GM12874 (cell line): Measurements from ENCODE around the gene FOXE3.

Source experiments
- TF ChIP-seq, protein P1 (sequence below): IDR thresholded peaks from 2 replicates; pipeline ENCODE4 v1.5.1; 2011; ENCODE audit warnings: low read depth, mild to moderate bottlenecking, control low read depth, low read length, moderate library complexity; ENCODE audit not compliant: insufficient read depth

Gene FOXE3

GRCh38 chr1:47456250-47456649, 40.2 kb downstream of the FOXE3 start:
- TF ChIP-seq, protein P1, sequence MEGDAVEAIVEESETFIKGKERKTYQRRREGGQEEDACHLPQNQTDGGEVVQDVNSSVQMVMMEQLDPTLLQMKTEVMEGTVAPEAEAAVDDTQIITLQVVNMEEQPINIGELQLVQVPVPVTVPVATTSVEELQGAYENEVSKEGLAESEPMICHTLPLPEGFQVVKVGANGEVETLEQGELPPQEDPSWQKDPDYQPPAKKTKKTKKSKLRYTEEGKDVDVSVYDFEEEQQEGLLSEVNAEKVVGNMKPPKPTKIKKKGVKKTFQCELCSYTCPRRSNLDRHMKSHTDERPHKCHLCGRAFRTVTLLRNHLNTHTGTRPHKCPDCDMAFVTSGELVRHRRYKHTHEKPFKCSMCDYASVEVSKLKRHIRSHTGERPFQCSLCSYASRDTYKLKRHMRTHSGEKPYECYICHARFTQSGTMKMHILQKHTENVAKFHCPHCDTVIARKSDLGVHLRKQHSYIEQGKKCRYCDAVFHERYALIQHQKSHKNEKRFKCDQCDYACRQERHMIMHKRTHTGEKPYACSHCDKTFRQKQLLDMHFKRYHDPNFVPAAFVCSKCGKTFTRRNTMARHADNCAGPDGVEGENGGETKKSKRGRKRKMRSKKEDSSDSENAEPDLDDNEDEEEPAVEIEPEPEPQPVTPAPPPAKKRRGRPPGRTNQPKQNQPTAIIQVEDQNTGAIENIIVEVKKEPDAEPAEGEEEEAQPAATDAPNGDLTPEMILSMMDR = no peak

DNA sequence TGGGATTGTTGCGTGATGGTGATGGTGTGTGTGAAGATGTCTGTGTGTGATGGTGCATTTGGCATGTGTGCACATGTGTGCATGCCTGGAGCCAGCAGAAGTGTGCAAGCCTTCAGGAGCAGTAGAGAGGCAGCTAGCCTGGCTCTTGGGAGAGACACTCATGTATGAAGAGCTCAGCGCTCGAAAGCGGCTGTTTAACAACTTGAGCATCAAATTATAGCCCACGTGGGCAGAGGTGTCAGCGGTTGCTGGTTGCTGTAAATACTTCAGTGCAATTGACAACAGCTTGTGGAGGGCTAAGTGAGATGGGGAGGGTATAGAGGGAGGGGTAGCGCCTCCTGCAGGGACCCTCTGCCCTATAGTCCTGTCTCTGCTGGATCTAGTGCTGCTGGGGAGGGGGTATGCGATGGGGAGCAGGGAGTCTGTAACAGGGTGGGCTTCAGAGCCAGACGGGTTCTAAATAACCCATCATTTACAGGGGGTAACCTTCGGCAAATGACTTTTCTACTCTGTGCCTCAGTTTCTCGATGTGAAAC, 43.2 kb downstream of the FOXE3 start:
- TF ChIP-seq, protein P1 = no peak

DNA sequence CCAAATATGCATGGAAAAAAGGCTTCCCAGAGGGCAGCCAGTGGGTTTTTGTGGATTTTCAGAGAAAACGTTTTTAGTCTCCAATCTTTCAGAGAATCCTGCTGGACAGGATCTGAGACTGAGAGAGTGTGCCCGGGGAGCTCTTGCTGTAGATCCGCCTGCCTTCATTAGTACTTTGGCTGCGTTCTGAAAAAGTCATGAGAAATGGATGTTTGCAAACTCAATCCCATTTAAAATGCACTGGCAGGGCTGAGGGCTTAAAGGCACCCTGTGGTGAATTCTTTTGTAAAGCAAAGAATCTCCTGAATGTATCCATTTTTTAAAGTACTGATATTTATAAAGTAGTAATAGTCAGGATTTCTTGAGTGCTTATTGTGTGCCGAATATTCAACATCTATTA, 44.0 kb downstream of the FOXE3 start:
- TF ChIP-seq, protein P1 = no peak

DNA sequence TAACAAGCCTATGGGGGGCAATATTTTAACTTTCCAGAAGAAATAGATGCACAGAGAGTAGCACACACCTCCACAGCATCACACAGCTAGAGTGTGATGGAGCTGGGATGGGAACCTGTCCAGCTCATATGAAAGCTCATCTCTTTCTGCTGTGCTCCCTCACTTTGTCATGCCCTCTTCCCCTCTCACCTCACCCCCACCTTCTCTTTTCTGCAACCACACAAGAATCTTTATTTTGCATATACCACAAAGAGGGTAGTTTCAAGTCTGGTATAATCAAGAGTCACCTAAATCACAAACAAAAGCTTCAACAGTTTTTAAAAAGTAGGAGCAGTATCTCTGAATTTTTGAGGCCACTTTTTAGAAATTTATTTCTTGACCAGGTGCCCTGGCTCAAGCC, 44.4 kb downstream of the FOXE3 start:
- TF ChIP-seq, protein P1 = no peak

GRCh38 chr1:47465605-47466004, 49.5 kb downstream of the FOXE3 start:
- TF ChIP-seq, protein P1 = no peak
